ENCODE measurements around the gene ARHGAP29. TPM values are rescaled to one million over a fixed set of nuclear protein-coding genes. Genes with fewer than 3 reads are reported as not detected.

ARHGAP29 gene
- total and polyA plus RNA-seq, 2 of the 4 experiments (the other 2 are of a cell fraction): 19.1 to 30.3 TPM

DNA sequence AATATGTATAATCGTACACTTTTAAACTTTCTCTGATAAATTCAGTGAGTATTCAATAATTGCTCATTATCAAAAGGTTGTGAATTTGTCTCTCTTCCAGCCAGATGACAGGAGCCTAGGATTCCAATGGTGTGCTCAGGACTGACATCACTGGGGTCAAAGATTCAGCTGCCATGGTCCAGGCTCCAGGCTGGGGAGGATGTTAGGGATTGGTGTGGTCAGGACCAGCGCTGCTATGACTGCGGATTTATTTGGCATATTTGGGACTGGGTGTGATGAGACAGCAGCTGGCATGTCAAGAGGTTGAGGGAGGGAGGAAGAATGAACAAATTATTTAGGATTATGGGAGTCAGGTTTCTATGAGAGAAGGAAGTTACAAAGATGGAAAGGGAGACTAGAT, 68.3 kb downstream of the ARHGAP29 start:
- no peaks in the 10 kb centered on the region; the same call in 1 of the 2 replicates for H3K9me3 ChIP-seq (ENCODE audit: control insufficient read depth, insufficient read depth, low read length)
- H2BK5ac ChIP-seq (ENCODE audit: low read depth, low read length, poor library complexity, severe bottlenecking): no peak overlapping the region
- no peak overlapping the region for H4K8ac ChIP-seq (ENCODE audit: low read depth in 2 of 2, low read length in 2 of 2)
- 0 out of 2 replicates have a peak, but pooled peaks cover 4% of the 10 kb centered on the region for H4K20me1 ChIP-seq (ENCODE audit: insufficient read depth, low read length)
- no peaks in the 10 kb centered on the region for H3K27me3 ChIP-seq (ENCODE audit: control insufficient read depth, insufficient read depth, low read length)
- WGBS, 2 experiments (ENCODE audit: extremely low coverage in 2 of 2, insufficient read length in 1 of 2): 90% methylated on average over 2 of the region's 3 CpGs; no CpG with 5 or more reads in 1 of the 2 experiments
- H4K5ac ChIP-seq (ENCODE audit: low read depth, low read length): no peak overlapping the region
- DNase-seq (no peak), ATAC-seq (ENCODE audit: low read depth) (no peak)
- H2AK9ac ChIP-seq (replicated peaks; ENCODE audit: low read depth, low read length, poor library complexity): peak overlapping the region; percentile 24
- no TSS peak for BruUV-seq (replicated peaks)
- CTCF ChIA-PET: no interaction called here
- H4K91ac ChIP-seq (ENCODE audit: insufficient read depth, low read depth, low read length): no peak overlapping the region
- peaks cover 8% of the 10 kb centered on the region for H3K36me3 ChIP-seq (ENCODE audit: control insufficient read depth, insufficient read depth, low read length)
- H3K4ac ChIP-seq (ENCODE audit: low read depth, low read length): no peak overlapping the region
- TF ChIP-seq MAFK (IDR thresholded peaks at IDR 0.05; ENCODE audit: low read depth, low read length): no peak
- no peak for TF ChIP-seq MAZ (IDR thresholded peaks at IDR 0.05; ENCODE audit: borderline replicate concordance, low read depth, low read length)
- no peak for TF ChIP-seq BHLHE40 (IDR thresholded peaks at IDR 0.05; ENCODE audit: low read depth, low read length)
- TF ChIP-seq NFE2L2 (IDR thresholded peaks at IDR 0.05; ENCODE audit: low read depth, low read length): no peak
- no peak for TF ChIP-seq RAD21 (IDR thresholded peaks at IDR 0.05; ENCODE audit: low read length)
- no peak for TF ChIP-seq MXI1 (IDR thresholded peaks at IDR 0.05; ENCODE audit: borderline replicate concordance, low read depth, low read length)
- TF ChIP-seq, protein P1, sequence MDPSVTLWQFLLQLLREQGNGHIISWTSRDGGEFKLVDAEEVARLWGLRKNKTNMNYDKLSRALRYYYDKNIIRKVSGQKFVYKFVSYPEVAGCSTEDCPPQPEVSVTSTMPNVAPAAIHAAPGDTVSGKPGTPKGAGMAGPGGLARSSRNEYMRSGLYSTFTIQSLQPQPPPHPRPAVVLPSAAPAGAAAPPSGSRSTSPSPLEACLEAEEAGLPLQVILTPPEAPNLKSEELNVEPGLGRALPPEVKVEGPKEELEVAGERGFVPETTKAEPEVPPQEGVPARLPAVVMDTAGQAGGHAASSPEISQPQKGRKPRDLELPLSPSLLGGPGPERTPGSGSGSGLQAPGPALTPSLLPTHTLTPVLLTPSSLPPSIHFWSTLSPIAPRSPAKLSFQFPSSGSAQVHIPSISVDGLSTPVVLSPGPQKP (IDR thresholded peaks at IDR 0.05; ENCODE audit: borderline replicate concordance, low read depth, low read length): no peak
- TF ChIP-seq, protein P2, sequence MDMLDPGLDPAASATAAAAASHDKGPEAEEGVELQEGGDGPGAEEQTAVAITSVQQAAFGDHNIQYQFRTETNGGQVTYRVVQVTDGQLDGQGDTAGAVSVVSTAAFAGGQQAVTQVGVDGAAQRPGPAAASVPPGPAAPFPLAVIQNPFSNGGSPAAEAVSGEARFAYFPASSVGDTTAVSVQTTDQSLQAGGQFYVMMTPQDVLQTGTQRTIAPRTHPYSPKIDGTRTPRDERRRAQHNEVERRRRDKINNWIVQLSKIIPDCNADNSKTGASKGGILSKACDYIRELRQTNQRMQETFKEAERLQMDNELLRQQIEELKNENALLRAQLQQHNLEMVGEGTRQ (IDR thresholded peaks at IDR 0.05; ENCODE audit: low read depth, low read length): no peak
- TF ChIP-seq, protein P3, sequence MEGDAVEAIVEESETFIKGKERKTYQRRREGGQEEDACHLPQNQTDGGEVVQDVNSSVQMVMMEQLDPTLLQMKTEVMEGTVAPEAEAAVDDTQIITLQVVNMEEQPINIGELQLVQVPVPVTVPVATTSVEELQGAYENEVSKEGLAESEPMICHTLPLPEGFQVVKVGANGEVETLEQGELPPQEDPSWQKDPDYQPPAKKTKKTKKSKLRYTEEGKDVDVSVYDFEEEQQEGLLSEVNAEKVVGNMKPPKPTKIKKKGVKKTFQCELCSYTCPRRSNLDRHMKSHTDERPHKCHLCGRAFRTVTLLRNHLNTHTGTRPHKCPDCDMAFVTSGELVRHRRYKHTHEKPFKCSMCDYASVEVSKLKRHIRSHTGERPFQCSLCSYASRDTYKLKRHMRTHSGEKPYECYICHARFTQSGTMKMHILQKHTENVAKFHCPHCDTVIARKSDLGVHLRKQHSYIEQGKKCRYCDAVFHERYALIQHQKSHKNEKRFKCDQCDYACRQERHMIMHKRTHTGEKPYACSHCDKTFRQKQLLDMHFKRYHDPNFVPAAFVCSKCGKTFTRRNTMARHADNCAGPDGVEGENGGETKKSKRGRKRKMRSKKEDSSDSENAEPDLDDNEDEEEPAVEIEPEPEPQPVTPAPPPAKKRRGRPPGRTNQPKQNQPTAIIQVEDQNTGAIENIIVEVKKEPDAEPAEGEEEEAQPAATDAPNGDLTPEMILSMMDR (conservative IDR thresholded peaks at IDR 0.05; ENCODE audit: low read depth, low read length): no peak
- TF ChIP-seq FOS (IDR thresholded peaks at IDR 0.05; ENCODE audit: low read depth, low read length): no peak
- TF ChIP-seq SMC3 (IDR thresholded peaks at IDR 0.05; ENCODE audit: low read depth, low read length): no peak
- no peak for TF ChIP-seq CEBPB (IDR thresholded peaks at IDR 0.05; ENCODE audit: low read depth, low read length)
- TF ChIP-seq CHD1 (IDR thresholded peaks at IDR 0.05; ENCODE audit: low read depth, low read length): no peak
- no peak for TF ChIP-seq RCOR1 (IDR thresholded peaks at IDR 0.05; ENCODE audit: insufficient replicate concordance, low read length)
- no peak for TF ChIP-seq RFX5 (IDR thresholded peaks at IDR 0.05; ENCODE audit: low read depth, low read length)
- TF ChIP-seq POLR2A (IDR thresholded peaks at IDR 0.05; ENCODE audit: low read depth, low read length): no peak
- dilution Hi-C loops (cut with HindIII; ENCODE audit: low sequenced_read_pairs, unreplicated experiment): no loop called here
- no peak overlapping the region for H3K14ac ChIP-seq (replicated peaks; ENCODE audit: low read depth, low read length)
- H3K4me1 ChIP-seq (ENCODE audit: control insufficient read depth, insufficient read depth, low read length): no peaks in the 10 kb centered on the region
- no peak overlapping the region for H2BK20ac ChIP-seq (ENCODE audit: low read depth, low read length)
- no peak overlapping the region for H2BK120ac ChIP-seq (ENCODE audit: low read depth, low read length)
- H2BK15ac ChIP-seq (ENCODE audit: low read depth, low read length): no peak overlapping the region
- no peak overlapping the region for H3K23ac ChIP-seq (ENCODE audit: low read depth, low read length)
- no peak overlapping the region for H3K56ac ChIP-seq (ENCODE audit: extremely low read depth, insufficient read depth, low read length)
- POLR2A ChIA-PET (ENCODE audit: unreplicated experiment): no interaction called here
- in situ Hi-C loops (cut with MboI; ENCODE audit: low sequenced_read_pairs): no loop called here
- no peak overlapping the region for H3K27ac ChIP-seq (ENCODE audit: insufficient read depth, low read length)
- no peak overlapping the region for H3K18ac ChIP-seq (ENCODE audit: low read depth, low read length)
- intact Hi-C loops (cut with micrococcal nuclease): no loop called here
- no peak overlapping the region; the same call in 1 of the 2 replicates for H2AK5ac ChIP-seq (ENCODE audit: low read depth, low read length)
- H3K9me1 ChIP-seq (ENCODE audit: insufficient read depth, low read length): peaks cover 4% of the 10 kb centered on the region; the same call in 1 of the 2 replicates
- H3K4me2 ChIP-seq (ENCODE audit: low read depth, low read length): no peak overlapping the region
- peaks cover 0 to 5% of the 10 kb centered on the region in 2 experiments; a peak in 2 of 4 replicates for H3K79me1 ChIP-seq (ENCODE audit: low read depth in 1 of 2, low read length in 2 of 2)
- no peak overlapping the region for H3K4me3 ChIP-seq (ENCODE audit: insufficient read depth, low read depth, low read length)
- no peak overlapping the region for H3K9ac ChIP-seq (ENCODE audit: low read depth, low read length)
- peak overlapping the region; percentile 49 for H2AFZ ChIP-seq (replicated peaks; ENCODE audit: low read length, poor library complexity)

Data from IMR-90 (cell line).